ENCODE measurements around the gene CALHM3.

DNA sequence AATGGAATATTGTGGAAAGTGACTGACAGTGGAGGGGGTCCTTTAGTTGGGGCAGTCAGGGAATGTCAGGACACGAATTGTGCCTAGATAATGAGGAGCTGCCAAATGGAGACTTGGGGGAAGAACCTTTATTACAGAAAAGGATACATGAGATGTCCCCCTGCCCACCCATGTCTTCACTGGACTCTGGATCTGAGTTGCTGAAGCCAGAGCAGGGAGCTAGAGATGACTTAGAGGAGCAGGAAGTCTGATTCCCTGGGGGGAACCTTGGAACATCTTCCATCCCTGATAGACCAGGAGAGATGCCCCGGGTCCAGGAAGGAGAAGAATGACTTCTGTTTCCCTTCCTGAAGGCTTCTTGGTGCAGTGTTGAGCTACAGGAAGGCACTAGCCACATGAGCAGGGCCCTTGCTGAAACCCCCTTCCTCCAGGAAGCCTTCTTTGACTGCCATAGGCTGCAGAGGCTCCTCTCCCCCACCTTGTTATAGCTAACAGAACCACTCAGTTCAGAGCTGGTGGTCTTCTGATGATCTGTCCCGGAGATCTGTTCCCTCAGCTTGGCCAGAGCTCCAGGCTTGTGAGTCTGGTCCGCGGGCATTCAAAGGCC is 13.7 kb upstream of the CALHM3 start:
- TF ChIP-seq, protein P1, sequence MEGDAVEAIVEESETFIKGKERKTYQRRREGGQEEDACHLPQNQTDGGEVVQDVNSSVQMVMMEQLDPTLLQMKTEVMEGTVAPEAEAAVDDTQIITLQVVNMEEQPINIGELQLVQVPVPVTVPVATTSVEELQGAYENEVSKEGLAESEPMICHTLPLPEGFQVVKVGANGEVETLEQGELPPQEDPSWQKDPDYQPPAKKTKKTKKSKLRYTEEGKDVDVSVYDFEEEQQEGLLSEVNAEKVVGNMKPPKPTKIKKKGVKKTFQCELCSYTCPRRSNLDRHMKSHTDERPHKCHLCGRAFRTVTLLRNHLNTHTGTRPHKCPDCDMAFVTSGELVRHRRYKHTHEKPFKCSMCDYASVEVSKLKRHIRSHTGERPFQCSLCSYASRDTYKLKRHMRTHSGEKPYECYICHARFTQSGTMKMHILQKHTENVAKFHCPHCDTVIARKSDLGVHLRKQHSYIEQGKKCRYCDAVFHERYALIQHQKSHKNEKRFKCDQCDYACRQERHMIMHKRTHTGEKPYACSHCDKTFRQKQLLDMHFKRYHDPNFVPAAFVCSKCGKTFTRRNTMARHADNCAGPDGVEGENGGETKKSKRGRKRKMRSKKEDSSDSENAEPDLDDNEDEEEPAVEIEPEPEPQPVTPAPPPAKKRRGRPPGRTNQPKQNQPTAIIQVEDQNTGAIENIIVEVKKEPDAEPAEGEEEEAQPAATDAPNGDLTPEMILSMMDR (conservative IDR thresholded peaks at IDR 0.05; ENCODE audit: low read length), result no peak
- TF ChIP-seq EZH2phosphoT487 (IDR thresholded peaks at IDR 0.05; ENCODE audit: borderline replicate concordance, low read depth, low read length), result no peak
